DOHH2 (cell line): ENCODE data around the gene TMCC1.

ENCODE experiments used
- CTCF ChIP-seq: fragments of 200-600 bp; sonication (generic); IDR thresholded peaks from one replicate; pipeline ENCODE4 v1.5.1; 2014; ENCODE audit warnings: antibody characterized with exemption, mild to moderate bottlenecking, low read depth, low read length; ENCODE audit not compliant: poor library complexity, severe bottlenecking
- EZH2phosphoT487 ChIP-seq: fragments of 200-600 bp; sonication (generic); IDR thresholded peaks from 2 replicates; pipeline ENCODE4 v1.6.1; 2017; ENCODE audit warnings: borderline replicate concordance, mild to moderate bottlenecking, antibody characterized with exemption, low read length, moderate library complexity, mixed read lengths

GRCh38 chr3:129665024-129665768 lies 228.3 kb downstream of the TMCC1 start:
- no peak for TF ChIP-seq CTCF
- no peak for TF ChIP-seq EZH2phosphoT487
